Dendritic cell treated with granulocyte-macrophage colony-stimulating factor and Interleukin-4, amounts not matched to agents 40 ng/mL and 50 ng/mL, for 4 days (primary cell): ENCODE results near the gene C7orf57.
"Not testable (repeated sequence)": the region's sequence is repeated elsewhere in the genome, so short reads cannot be mapped to it uniquely, and the experiment has no call there.

ENCODE experiments used
- H3K27ac Mint-ChIP-seq: one replicate; pipeline ENCODE4 v1.8.0; 2022; ENCODE audit warnings: mild to moderate bottlenecking, mixed read lengths
- H3K27me3 Mint-ChIP-seq: one replicate; pipeline ENCODE4 v1.8.0; 2022; ENCODE audit warnings: mild to moderate bottlenecking, mixed read lengths
- H3K36me3 Mint-ChIP-seq: one replicate; pipeline ENCODE4 v1.8.0; 2022; ENCODE audit warnings: low read depth, mixed read lengths
- H3K4me1 Mint-ChIP-seq: one replicate; pipeline ENCODE4 v1.8.0; 2022; ENCODE audit warnings: low read depth, mixed read lengths
- H3K4me3 Mint-ChIP-seq: one replicate; pipeline ENCODE4 v1.8.0; 2022; ENCODE audit warnings: mild to moderate bottlenecking, moderate library complexity, mixed read lengths
- H3K9me3 Mint-ChIP-seq: one replicate; pipeline ENCODE4 v1.8.0; 2022; ENCODE audit warnings: mixed read lengths
- intact Hi-C: fragments of 100-400 bp; cut with micrococcal nuclease; formaldehyde crosslinking; loops from one replicate; pipeline ENCODE4 v1.15.0; 2022

C7orf57 gene

DNA sequence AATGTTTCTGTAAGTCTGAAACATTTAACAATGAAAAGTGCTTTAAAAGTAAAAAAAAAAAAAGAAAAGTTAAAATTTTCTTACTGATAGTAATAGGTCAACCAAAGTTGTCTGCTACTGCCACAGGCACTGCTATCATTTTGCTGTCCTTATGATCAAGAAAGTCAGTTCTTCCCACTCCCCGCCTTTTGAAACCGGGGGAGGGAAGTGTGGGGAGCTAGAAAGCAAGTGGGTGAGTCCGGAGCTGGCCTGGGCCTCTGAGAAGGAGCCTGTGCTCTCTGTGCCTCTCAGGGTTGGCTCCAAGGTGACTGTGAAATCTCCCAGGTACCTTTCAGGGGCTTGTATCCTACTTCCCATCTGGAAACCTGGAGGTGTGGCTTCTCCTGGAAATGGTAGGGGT, 7.3 kb downstream of the C7orf57 start:
- intact Hi-C loops: no loop called here
- H3K27me3 Mint-ChIP-seq: peaks cover 21% of the 10 kb centered on the region

DNA sequence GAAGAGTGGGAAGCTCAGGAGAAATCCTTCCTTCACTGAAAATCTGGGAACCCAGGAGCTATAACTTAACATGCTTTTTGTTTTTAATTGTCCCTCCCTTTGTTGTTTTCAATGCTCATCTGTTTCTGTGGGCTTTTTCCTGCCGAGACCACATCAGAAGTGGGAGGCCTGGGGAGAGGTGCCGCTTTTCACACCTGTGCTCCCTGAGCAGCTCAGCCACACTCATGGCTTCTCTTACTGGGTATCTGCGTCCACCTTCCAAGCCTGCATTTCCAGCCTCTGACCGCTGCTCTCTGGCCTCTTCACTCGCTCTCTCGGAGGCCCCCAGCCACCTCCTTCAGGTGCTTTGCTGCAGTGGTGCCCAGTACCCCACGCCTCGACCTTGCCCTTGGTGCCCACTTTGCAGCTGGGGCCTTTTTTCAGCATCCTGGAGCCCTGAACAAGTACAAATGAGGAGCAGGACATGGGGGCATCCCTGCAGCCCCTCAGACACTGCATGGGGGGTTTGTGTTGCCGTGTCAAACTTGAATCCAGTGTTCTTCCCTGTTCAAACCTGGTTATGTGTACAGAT, 9.9 kb downstream of the C7orf57 start:
- H3K4me3 Mint-ChIP-seq: no peak overlapping the region
- no peaks in the 10 kb centered on the region for H3K36me3 Mint-ChIP-seq
- H3K9me3 Mint-ChIP-seq: no peaks in the 10 kb centered on the region
- H3K4me1 Mint-ChIP-seq: peaks cover 28% of the 10 kb centered on the region
- intact Hi-C loops: no loop called here
- H3K27ac Mint-ChIP-seq: no peak overlapping the region
- H3K27me3 Mint-ChIP-seq: peaks cover 13% of the 10 kb centered on the region

More for the DNA sequence above, 7.3 kb downstream of the C7orf57 start:
- Mint-ChIP-seq H3K9me3 (no peaks in the 10 kb centered on the region), H3K36me3 (no peaks in the 10 kb centered on the region), H3K4me3 (no peak overlapping the region), H3K27ac (peak overlapping the region; percentile 21), H3K4me1 (peaks cover 11% of the 10 kb centered on the region)

DNA sequence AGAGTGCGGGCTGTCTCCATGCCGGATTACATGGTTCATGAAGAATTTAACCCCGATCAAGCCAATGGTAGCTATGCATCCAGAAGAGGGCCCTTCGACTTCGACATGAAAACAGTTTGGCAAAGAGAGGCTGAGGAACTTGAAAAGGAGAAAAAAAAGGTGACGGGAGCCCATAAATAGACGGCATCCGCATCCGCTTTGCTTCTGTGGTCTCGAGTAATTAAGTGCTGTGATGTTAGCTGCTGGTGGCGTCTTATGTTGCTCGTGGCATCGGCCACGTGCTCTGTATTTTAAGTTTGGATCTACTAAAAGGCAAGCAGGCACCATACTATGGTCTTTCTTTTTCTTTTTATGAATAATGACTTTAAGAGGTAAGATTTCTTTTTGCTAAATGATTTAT, 11.1 kb downstream of the C7orf57 start:
- no peaks in the 10 kb centered on the region for H3K36me3 Mint-ChIP-seq
- no peak overlapping the region for H3K27ac Mint-ChIP-seq
- peaks cover 29% of the 10 kb centered on the region for H3K4me1 Mint-ChIP-seq
- peaks cover 13% of the 10 kb centered on the region for H3K27me3 Mint-ChIP-seq
- H3K4me3 Mint-ChIP-seq: no peak overlapping the region
- H3K9me3 Mint-ChIP-seq: no peaks in the 10 kb centered on the region
- intact Hi-C loops: no loop called here

DNA sequence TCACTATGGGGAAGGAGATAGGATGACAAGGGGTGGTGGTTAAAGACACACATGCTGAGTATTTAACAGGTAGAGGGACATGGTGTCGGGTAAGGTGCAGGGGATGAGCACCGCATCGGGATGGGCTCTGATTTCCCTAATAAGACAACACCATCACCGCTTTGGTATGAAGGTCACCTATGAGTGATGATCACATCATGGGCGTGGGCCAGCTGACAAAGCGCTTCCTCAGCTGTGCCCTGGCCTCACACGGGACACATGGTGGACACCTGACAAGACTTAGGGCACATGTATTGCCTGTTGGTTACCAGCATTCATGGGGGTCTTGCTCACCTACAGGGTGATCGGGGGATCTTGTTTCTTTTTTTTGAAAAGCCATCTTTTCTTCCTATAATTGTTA, 12.8 kb downstream of the C7orf57 start:
- H3K27me3 Mint-ChIP-seq: peaks cover 13% of the 10 kb centered on the region
- no peaks in the 10 kb centered on the region for H3K9me3 Mint-ChIP-seq
- H3K4me3 Mint-ChIP-seq: no peak overlapping the region
- H3K4me1 Mint-ChIP-seq: peaks cover 29% of the 10 kb centered on the region
- no peak overlapping the region for H3K27ac Mint-ChIP-seq
- intact Hi-C loops: no loop called here
- H3K36me3 Mint-ChIP-seq: no peaks in the 10 kb centered on the region

DNA sequence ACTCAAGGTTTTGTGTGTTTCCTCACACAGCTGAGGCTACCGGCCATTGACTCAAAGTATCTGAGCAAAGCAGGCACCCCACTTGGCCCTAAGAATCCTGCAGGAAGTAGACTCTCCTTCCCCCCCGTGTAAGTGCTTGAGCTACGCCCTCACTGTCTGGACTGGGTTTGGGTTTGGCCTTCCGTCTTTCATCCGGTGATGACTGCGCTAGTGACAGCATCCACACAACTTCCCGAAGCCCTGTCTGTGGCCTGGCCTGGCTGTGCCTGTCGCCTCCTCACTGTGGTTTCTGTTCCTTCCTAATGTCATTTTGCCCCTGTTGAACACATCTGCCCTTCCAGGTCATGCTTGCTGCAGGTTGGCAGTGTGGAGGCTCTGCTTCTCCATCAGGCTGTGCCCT, 14.5 kb downstream of the C7orf57 start:
- intact Hi-C loops: loop anchor here (5.0 kb wide), 1 partner anchor 37 kb away; the partner anchor contains the start of gene UPP1
- Mint-ChIP-seq H3K27me3 (peaks cover 10% of the 10 kb centered on the region), H3K4me3 (no peak overlapping the region), H3K36me3 (no peaks in the 10 kb centered on the region), H3K4me1 (peaks cover 28% of the 10 kb centered on the region), H3K27ac (peak overlapping the region; percentile 15), H3K9me3 (no peaks in the 10 kb centered on the region)

DNA sequence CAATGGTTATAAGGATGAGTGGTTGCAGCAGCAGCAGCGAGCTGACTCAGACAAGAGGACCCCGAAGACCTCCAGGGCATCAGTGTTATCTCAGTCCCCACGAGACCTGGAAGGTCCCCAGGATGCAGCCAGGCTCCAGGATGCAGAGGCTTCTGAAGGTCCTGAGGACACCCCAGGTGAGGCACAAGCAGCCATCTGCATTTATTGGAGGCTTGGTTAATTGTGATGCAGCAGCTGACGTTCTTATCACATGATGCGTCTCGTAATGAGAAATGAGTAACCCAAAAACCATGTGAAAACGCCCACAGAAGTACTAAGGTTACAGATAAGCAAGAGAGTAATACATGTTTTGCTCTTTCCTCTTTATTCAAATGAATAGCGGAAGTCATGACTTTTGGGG, 17.4 kb downstream of the C7orf57 start:
- H3K27me3 Mint-ChIP-seq: no peaks in the 10 kb centered on the region
- H3K9me3 Mint-ChIP-seq: peaks cover 11% of the 10 kb centered on the region
- H3K4me1 Mint-ChIP-seq: peaks cover 28% of the 10 kb centered on the region
- H3K4me3 Mint-ChIP-seq: no peak overlapping the region
- no peaks in the 10 kb centered on the region for H3K36me3 Mint-ChIP-seq
- H3K27ac Mint-ChIP-seq: no peak overlapping the region
- intact Hi-C loops: loop anchor here (5.0 kb wide), 1 partner anchor 35 kb away; the partner anchor contains the start of gene UPP1

DNA sequence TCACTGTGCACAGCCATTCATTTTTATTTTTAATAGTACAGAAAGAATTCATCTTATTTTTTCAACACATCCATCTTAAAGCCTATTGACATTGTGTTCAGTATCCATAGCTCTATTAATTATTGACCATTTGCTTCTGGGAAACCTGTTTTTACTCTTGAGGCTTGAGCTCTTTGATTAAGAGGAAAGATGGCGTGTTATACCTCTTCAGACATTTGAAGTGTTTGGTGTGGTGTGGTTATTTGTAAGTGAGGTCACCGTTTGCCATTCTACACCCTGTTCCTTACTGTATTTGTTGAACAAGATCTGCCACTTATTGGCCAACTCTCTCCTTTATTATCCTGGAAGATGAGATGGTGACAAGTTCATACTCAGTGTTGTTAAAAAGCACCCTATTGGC, 18.4 kb downstream of the C7orf57 start:
- Mint-ChIP-seq H3K27ac (no peak overlapping the region), H3K4me3 (no peak overlapping the region), H3K9me3 (peaks cover 11% of the 10 kb centered on the region), H3K4me1 (peaks cover 28% of the 10 kb centered on the region), H3K36me3 (no peaks in the 10 kb centered on the region), H3K27me3 (no peaks in the 10 kb centered on the region)
- intact Hi-C loops: loop anchor here (5.0 kb wide), 1 partner anchor 34 kb away; the partner anchor contains the start of gene UPP1

DNA sequence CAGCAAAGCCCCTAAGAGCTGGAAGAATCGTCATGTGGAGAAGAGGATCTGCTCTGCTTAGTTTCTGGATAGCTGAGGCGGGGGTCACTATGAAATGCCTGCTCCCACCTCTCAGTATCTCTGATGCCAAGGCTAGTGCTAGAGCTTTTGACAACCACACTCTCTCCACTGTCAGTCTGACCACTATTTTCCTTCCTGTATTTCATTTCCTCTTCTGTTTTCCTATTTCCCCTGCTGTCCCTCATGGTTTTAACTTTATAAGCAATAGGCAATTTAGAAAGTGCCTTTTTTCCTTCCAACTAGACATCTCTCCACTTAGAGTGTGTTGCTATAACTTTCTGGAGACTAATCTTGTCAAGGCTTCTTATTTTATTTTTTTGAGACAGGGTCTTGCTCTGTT, 23.6 kb downstream of the C7orf57 start:
- Mint-ChIP-seq H3K27ac (no peak overlapping the region), H3K36me3 (peaks cover 4% of the 10 kb centered on the region), H3K9me3 (peaks cover 22% of the 10 kb centered on the region), H3K4me3 (no peak overlapping the region), H3K27me3 (no peaks in the 10 kb centered on the region), H3K4me1 (peaks cover 9% of the 10 kb centered on the region)
- intact Hi-C loops: no loop called here

DNA sequence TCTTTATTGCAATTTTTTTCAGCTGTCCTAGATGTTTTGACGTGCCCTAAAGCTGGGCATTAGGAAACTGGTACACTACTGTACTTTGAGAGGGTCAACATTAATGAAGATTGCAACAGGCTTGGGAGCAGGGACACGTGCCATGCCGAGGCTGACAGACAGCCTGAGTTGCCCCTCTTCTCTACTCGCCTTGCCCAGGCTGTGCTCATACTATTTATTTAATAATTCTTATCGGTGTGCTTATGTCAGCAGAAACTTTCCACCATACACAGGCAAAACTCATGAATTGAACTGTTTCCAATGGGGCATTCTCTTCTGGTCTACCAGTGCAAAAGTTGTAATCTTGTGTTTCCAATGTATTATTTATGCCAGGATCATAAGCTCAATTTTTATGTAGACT, 24.4 kb downstream of the C7orf57 start:
- H3K36me3 Mint-ChIP-seq: peaks cover 7% of the 10 kb centered on the region
- intact Hi-C loops: no loop called here
- H3K9me3 Mint-ChIP-seq: peaks cover 28% of the 10 kb centered on the region
- H3K4me3 Mint-ChIP-seq: no peak overlapping the region
- no peak overlapping the region for H3K27ac Mint-ChIP-seq
- H3K4me1 Mint-ChIP-seq: peaks cover 9% of the 10 kb centered on the region
- no peaks in the 10 kb centered on the region for H3K27me3 Mint-ChIP-seq

DNA sequence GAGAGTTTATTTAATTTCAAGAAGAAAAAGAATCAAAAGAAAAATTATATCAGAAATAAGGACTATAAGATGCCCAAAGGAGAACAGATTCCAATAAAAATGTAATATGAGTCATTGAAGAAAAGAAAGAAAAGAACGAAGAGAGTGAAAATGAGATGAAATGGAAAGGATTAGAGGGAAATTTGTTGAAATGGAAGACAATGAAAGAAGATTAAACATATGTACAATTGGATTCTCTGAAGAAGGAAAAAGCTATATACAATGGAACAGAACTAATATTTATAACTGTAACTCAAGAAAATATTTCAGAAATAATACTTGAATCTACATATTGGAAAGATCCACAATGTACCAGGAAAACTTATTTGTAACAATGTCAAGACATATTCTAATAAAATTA, 28.6 kb downstream of the C7orf57 start:
- Mint-ChIP-seq H3K27me3 (no peaks in the 10 kb centered on the region), H3K27ac (no peak overlapping the region), H3K9me3 (peaks cover 17% of the 10 kb centered on the region), H3K4me3 (no peak overlapping the region), H3K36me3 (peaks cover 7% of the 10 kb centered on the region), H3K4me1 (peaks cover 18% of the 10 kb centered on the region)
- intact Hi-C loops: no loop called here

DNA sequence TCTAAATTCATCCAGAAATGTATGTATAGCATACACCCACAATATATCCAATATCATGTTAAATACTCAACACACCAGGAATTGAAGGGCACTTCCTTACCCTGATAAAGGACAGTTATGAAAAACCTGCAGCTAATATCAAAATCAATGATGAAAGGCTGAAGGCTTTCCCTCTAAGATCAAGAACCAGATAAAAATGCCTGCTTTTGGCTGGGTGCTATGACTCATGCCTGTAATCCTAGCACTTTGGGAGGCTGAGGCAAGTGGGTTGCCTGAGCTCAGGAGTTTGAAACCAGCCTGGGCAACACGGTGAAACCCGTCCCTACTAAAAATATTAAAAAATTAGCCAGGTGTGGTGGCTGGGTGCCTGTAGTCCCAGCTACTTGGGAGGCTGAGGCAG, 32.1 kb downstream of the C7orf57 start:
- Mint-ChIP-seq H3K27me3 (no peaks in the 10 kb centered on the region), H3K36me3 (peaks cover 7% of the 10 kb centered on the region), H3K4me3 (no peak overlapping the region), H3K27ac (no peak overlapping the region), H3K4me1 (peaks cover 13% of the 10 kb centered on the region), H3K9me3 (peaks cover 17% of the 10 kb centered on the region)
- intact Hi-C loops: no loop called here

DNA sequence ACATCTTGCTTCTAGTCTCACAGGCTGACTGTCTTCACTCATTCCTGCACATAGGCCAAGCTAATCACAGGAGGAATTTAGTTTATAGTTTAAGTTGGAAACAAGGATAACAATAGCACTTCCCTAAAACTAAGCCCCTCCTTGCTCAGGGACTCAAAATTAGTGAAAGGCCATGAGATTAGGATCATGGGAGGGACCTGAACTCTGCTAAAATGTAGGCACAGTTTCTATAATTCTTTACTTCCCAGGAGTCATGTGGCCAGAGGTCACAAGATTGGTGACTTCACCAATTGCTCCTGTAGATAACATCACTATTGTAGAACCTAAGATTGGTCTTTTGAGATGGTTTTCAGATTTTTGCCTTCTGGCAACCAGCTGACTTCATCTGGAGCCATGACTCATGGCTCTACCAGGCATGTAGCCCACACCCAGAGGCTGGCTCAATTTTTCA, 38.9 kb downstream of the C7orf57 start:
- intact Hi-C loops: no loop called here
- H3K27me3 Mint-ChIP-seq: no peaks in the 10 kb centered on the region
- no peaks in the 10 kb centered on the region for H3K36me3 Mint-ChIP-seq
- H3K27ac Mint-ChIP-seq: no peak overlapping the region
- no peaks in the 10 kb centered on the region for H3K9me3 Mint-ChIP-seq
- H3K4me1 Mint-ChIP-seq: peaks cover 26% of the 10 kb centered on the region
- H3K4me3 Mint-ChIP-seq: no peak overlapping the region

DNA sequence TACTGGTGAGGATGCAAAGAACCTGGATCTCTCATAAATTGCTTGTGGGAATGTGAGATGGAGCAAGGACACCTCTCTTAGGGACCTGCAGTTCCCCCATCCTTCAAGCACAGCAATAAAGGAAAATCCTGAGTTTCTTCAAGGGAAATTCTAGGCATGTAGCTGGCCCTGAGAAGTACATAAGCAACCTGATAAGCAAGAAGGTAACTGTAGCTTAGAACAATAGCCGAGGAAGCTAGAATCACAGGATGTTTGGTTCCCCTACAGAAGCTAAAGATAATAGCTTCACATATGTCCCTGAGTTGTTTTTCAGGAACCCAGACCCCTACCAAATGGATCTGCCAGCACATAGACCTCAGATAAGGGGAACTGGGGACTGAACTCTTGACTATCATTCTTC, 42.1 kb downstream of the C7orf57 start:
- intact Hi-C loops: no loop called here
- Mint-ChIP-seq H3K4me3 (no peak overlapping the region), H3K27me3 (no peaks in the 10 kb centered on the region), H3K4me1 (peaks cover 34% of the 10 kb centered on the region), H3K27ac (no peak overlapping the region), H3K9me3 (no peaks in the 10 kb centered on the region), H3K36me3 (no peaks in the 10 kb centered on the region)

DNA sequence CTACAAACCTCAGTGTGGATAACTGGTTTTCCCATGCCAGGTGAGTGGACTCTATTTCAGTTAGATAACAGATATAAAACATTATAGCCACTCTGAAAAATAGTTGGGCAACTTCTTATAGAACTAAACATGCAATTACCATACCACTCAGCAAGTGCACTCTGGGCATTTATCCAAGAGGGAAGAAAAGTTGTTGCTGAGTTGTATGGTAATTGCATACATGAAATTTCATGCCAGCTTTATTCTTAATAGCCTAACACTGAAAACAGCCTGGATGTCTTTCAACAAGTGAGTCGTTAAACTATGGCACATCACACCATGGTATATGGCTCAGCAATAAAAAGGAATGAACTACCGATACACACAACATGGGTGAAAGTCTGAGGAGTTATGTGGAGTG, 43.1 kb downstream of the C7orf57 start:
- intact Hi-C loops: no loop called here
- Mint-ChIP-seq H3K27me3 (no peaks in the 10 kb centered on the region), H3K4me1 (peaks cover 37% of the 10 kb centered on the region), H3K9me3 (no peaks in the 10 kb centered on the region), H3K27ac (no peak overlapping the region), H3K36me3 (no peaks in the 10 kb centered on the region), H3K4me3 (no peak overlapping the region)

DNA sequence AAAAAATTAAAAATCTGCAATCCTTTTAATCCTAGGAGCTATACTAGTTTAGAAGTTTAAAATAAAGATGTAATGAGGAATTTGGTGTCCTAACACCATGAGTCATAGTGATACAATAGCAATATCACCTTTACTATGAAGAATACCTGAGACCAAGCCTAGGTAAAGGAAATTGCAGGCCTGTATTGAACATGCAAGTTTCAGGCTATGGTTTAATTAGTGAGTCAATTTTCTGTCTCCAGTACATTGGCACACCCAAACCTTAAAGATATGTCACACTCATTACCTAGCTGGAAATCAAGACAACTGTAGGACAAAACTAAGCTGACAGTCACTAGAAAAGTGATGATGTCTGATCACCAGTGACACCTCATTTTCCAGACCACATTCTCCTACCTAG, 47.0 kb downstream of the C7orf57 start:
- H3K9me3 Mint-ChIP-seq, H3K27ac Mint-ChIP-seq: not testable (repeated sequence)
- H3K4me1 Mint-ChIP-seq: peaks cover 59% of the 10 kb centered on the region

More for the DNA sequence above, 47.0 kb downstream of the C7orf57 start:
- H3K36me3 Mint-ChIP-seq, intact Hi-C loops, H3K27me3 Mint-ChIP-seq, H3K4me3 Mint-ChIP-seq: not testable (repeated sequence)
